ENCODE data around the gene DENND4C. TPM values are rescaled to one million over a fixed set of nuclear protein-coding genes. Genes with fewer than 3 reads are reported as not detected.
"Not testable (repeated sequence)": the region's sequence is repeated elsewhere in the genome, so short reads cannot be mapped to it uniquely, and the experiment has no call there.

The DENND4C gene
- total RNA-seq, 1 donor from 2014 or later = 33.4 TPM

GRCh38 chr9:19252174-19252884 lies 21.8 kb downstream of the DENND4C start:
- intact Hi-C loops (cut with micrococcal nuclease) = no loop called here
- H3K4me1 Mint-ChIP-seq = peaks cover 35% of the 10 kb centered on the region
- no peak overlapping the region for H3K27ac Mint-ChIP-seq
- DNase-seq (no peak), ATAC-seq (ENCODE audit: low read depth) (no peak)
- H3K27me3 Mint-ChIP-seq = no peaks in the 10 kb centered on the region
- H3K36me3 Mint-ChIP-seq (ENCODE audit: low read depth) = peaks cover 10% of the 10 kb centered on the region
- no peak overlapping the region for H3K4me3 Mint-ChIP-seq
- no peak for TF ChIP-seq CTCF (IDR thresholded peaks at IDR 0.05)
- CTCF ChIA-PET = no interaction called here
- POLR2A ChIA-PET = no interaction called here
- no peaks in the 10 kb centered on the region for H3K9me3 Mint-ChIP-seq

GRCh38 chr9:19252885-19253219 lies 22.4 kb downstream of the DENND4C start:
- ATAC-seq (ENCODE audit: low read depth) (no peak), DNase-seq (no peak)
- Mint-ChIP-seq H3K9me3 (no peaks in the 10 kb centered on the region), H3K4me1 (peaks cover 31% of the 10 kb centered on the region), H3K4me3 (no peak overlapping the region), H3K27ac (no peak overlapping the region), H3K27me3 (no peaks in the 10 kb centered on the region), H3K36me3 (ENCODE audit: low read depth) (peaks cover 7% of the 10 kb centered on the region)
- intact Hi-C loops (cut with micrococcal nuclease) = no loop called here
- CTCF ChIA-PET = no interaction called here
- TF ChIP-seq CTCF (IDR thresholded peaks at IDR 0.05) = no peak
- POLR2A ChIA-PET = no interaction called here

GRCh38 chr9:19255112-19255511 lies 24.6 kb downstream of the DENND4C start:
- H3K9me3 Mint-ChIP-seq = no peaks in the 10 kb centered on the region
- CTCF ChIA-PET = no interaction called here
- H3K4me3 Mint-ChIP-seq = no peak overlapping the region
- POLR2A ChIA-PET = no interaction called here
- DNase-seq (no peak), ATAC-seq (ENCODE audit: low read depth) (no peak)
- intact Hi-C loops (cut with micrococcal nuclease) = no loop called here
- no peaks in the 10 kb centered on the region for H3K27me3 Mint-ChIP-seq
- no peak for TF ChIP-seq CTCF (IDR thresholded peaks at IDR 0.05)
- H3K36me3 Mint-ChIP-seq (ENCODE audit: low read depth) = peaks cover 4% of the 10 kb centered on the region
- no peak overlapping the region for H3K27ac Mint-ChIP-seq
- H3K4me1 Mint-ChIP-seq = peaks cover 28% of the 10 kb centered on the region

GRCh38 chr9:19255821-19256220 lies 25.3 kb downstream of the DENND4C start:
- Mint-ChIP-seq H3K27ac (no peak overlapping the region), H3K36me3 (ENCODE audit: low read depth) (peaks cover 4% of the 10 kb centered on the region), H3K27me3 (no peaks in the 10 kb centered on the region), H3K4me3 (no peak overlapping the region), H3K9me3 (no peaks in the 10 kb centered on the region), H3K4me1 (peaks cover 24% of the 10 kb centered on the region)
- DNase-seq (no peak), ATAC-seq (ENCODE audit: low read depth) (no peak)
- ChIA-PET POLR2A (no interaction called here), CTCF (no interaction called here)
- TF ChIP-seq CTCF (IDR thresholded peaks at IDR 0.05) = no peak
- intact Hi-C loops (cut with micrococcal nuclease) = no loop called here

GRCh38 chr9:19259665-19260255 lies 29.3 kb downstream of the DENND4C start:
- DNase-seq; H3K9me3 Mint-ChIP-seq; CTCF ChIA-PET; H3K4me3 Mint-ChIP-seq; H3K27ac Mint-ChIP-seq; POLR2A ChIA-PET; H3K36me3 Mint-ChIP-seq (ENCODE audit: low read depth); ATAC-seq (ENCODE audit: low read depth); H3K27me3 Mint-ChIP-seq; intact Hi-C loops (cut with micrococcal nuclease): not testable (repeated sequence)
- H3K4me1 Mint-ChIP-seq = peaks cover 16% of the 10 kb centered on the region

GRCh38 chr9:19265602-19266001 lies 35.1 kb downstream of the DENND4C start:
- intact Hi-C loops (cut with micrococcal nuclease) = not testable (repeated sequence)

GRCh38 chr9:19266778-19267384 lies 36.4 kb downstream of the DENND4C start:
- intact Hi-C loops (cut with micrococcal nuclease); CTCF ChIA-PET; ATAC-seq (ENCODE audit: low read depth); H3K27me3 Mint-ChIP-seq; H3K9me3 Mint-ChIP-seq; H3K27ac Mint-ChIP-seq; H3K4me3 Mint-ChIP-seq; DNase-seq; POLR2A ChIA-PET: not testable (repeated sequence)
- H3K36me3 Mint-ChIP-seq (ENCODE audit: low read depth) = peaks cover 18% of the 10 kb centered on the region
- H3K4me1 Mint-ChIP-seq = peaks cover 19% of the 10 kb centered on the region

More at GRCh38 chr9:19265602-19266001, 35.1 kb downstream of the DENND4C start:
- H3K9me3 Mint-ChIP-seq; ATAC-seq (ENCODE audit: low read depth); CTCF ChIA-PET; H3K27ac Mint-ChIP-seq; H3K4me3 Mint-ChIP-seq; H3K27me3 Mint-ChIP-seq; DNase-seq; POLR2A ChIA-PET: not testable (repeated sequence)
- Mint-ChIP-seq H3K36me3 (ENCODE audit: low read depth) (peaks cover 16% of the 10 kb centered on the region), H3K4me1 (peaks cover 28% of the 10 kb centered on the region)
